H9 (cell line): ENCODE measurements around the gene DDRGK1. TPM values are rescaled to one million over a fixed set of nuclear protein-coding genes. Genes with fewer than 3 reads are reported as not detected.

Experiments used
- DNase-seq: peaks from one replicate; pipeline ENCODE4 v3.0.0-alpha.2; 2017
- H2AFZ ChIP-seq: one replicate; pipeline ENCODE4 v1.6.1; 2013; ENCODE audit warnings: mild to moderate bottlenecking, low read length, control low read depth, moderate library complexity
- H2AK5ac ChIP-seq: 2 replicates; pipeline ENCODE4 v1.6.1; 2013; ENCODE audit warnings: low read length, control low read depth, mixed read lengths; ENCODE audit not compliant: insufficient read length
- H2BK120ac ChIP-seq: one replicate; pipeline ENCODE4 v1.6.1; 2013; ENCODE audit warnings: low read depth, mild to moderate bottlenecking, low read length, control low read depth, inconsistent platforms; ENCODE audit not compliant: poor library complexity, severe bottlenecking
- H2BK12ac ChIP-seq: 2 replicates; pipeline ENCODE4 v1.6.1; 2013; ENCODE audit warnings: low read length, control low read depth, mixed read lengths, low read depth; ENCODE audit not compliant: insufficient read length
- H2BK15ac ChIP-seq: 2 replicates; pipeline ENCODE4 v1.6.1; 2013; ENCODE audit warnings: low read depth, low read length, control low read depth
- H2BK20ac ChIP-seq: one replicate; pipeline ENCODE4 v1.6.1; 2013; ENCODE audit warnings: low read depth, mild to moderate bottlenecking, low read length, control low read depth, inconsistent platforms; ENCODE audit not compliant: poor library complexity, severe bottlenecking
- H2BK5ac ChIP-seq: 2 replicates; pipeline ENCODE4 v1.6.1; 2013; ENCODE audit warnings: low read length, control low read depth, mixed read lengths; ENCODE audit not compliant: insufficient read length
- H3K14ac ChIP-seq: 2 replicates; pipeline ENCODE4 v1.6.1; 2013; ENCODE audit warnings: low read length, control low read depth; ENCODE audit not compliant: insufficient read depth
- H3K18ac ChIP-seq: 2 replicates; pipeline ENCODE4 v1.6.1; 2013; ENCODE audit warnings: low read depth, mild to moderate bottlenecking, mixed read lengths, low read length, control low read depth; ENCODE audit not compliant: insufficient read length
- H3K23ac ChIP-seq: 2 replicates; pipeline ENCODE4 v1.6.1; 2013; ENCODE audit warnings: low read length, control low read depth, mixed read lengths, low read depth; ENCODE audit not compliant: insufficient read length
- H3K23me2 ChIP-seq: 2 replicates; pipeline ENCODE4 v1.6.1; 2013; ENCODE audit warnings: low read depth, mild to moderate bottlenecking, mixed read lengths, low read length, control low read depth; ENCODE audit not compliant: insufficient read length, poor library complexity, severe bottlenecking
- H3K27ac ChIP-seq: 2 replicates; pipeline ENCODE4 v1.5.1; 2013; ENCODE audit warnings: low read length, control low read depth, mixed read lengths, low read depth; ENCODE audit not compliant: insufficient read length
- H3K27me3 ChIP-seq: 2 replicates; pipeline ENCODE4 v1.6.1; 2013; ENCODE audit warnings: low read length, control low read depth, inconsistent platforms; ENCODE audit not compliant: insufficient read depth
- H3K4ac ChIP-seq: 2 replicates; pipeline ENCODE4 v1.6.1; 2013; ENCODE audit warnings: low read depth, mild to moderate bottlenecking, control low read depth, inconsistent platforms, low read length, moderate library complexity
- H3K4me1 ChIP-seq: 2 replicates; pipeline ENCODE4 v1.6.1; 2013; ENCODE audit warnings: low read length, control low read depth, inconsistent platforms; ENCODE audit not compliant: insufficient read depth
- H3K4me2 ChIP-seq: 2 replicates; pipeline ENCODE4 v1.6.1; 2013; ENCODE audit warnings: low read length, control low read depth, mixed read lengths; ENCODE audit not compliant: insufficient read length, insufficient read depth
- H3K56ac ChIP-seq: 2 replicates; pipeline ENCODE4 v1.6.1; 2013; ENCODE audit warnings: low read depth, mild to moderate bottlenecking, mixed read lengths, low read length, control low read depth; ENCODE audit not compliant: insufficient read length
- H3K79me1 ChIP-seq: 2 replicates; pipeline ENCODE4 v1.6.1; 2013; ENCODE audit warnings: low read depth, mild to moderate bottlenecking, moderate library complexity, low read length, control low read depth, inconsistent platforms; ENCODE audit not compliant: insufficient read depth, poor library complexity, severe bottlenecking
- H3K79me2 ChIP-seq: 2 replicates; pipeline ENCODE4 v1.6.1; 2013; ENCODE audit warnings: low read length, control low read depth, inconsistent platforms; ENCODE audit not compliant: insufficient read depth
- H3K9ac ChIP-seq: 2 replicates; pipeline ENCODE4 v1.6.1; 2013; ENCODE audit warnings: low read length, control low read depth, mixed read lengths; ENCODE audit not compliant: insufficient read length; ENCODE audit errors: extremely low read depth
- H3K9me3 ChIP-seq: one replicate; pipeline ENCODE4 v1.6.1; 2013; ENCODE audit warnings: low read depth, low read length, inconsistent platforms; ENCODE audit not compliant: control insufficient read depth
- H3T11ph ChIP-seq: one replicate; pipeline ENCODE4 v1.6.1; 2013; ENCODE audit warnings: mild to moderate bottlenecking, low read length, control low read depth, inconsistent platforms
- H4K20me1 ChIP-seq: one replicate; pipeline ENCODE4 v1.6.1; 2013; ENCODE audit not compliant: control insufficient read depth, insufficient read length, insufficient read depth
- H4K5ac ChIP-seq: 2 replicates; pipeline ENCODE4 v1.6.1; 2013; ENCODE audit warnings: low read depth, mild to moderate bottlenecking, mixed read lengths, low read length, control low read depth; ENCODE audit not compliant: insufficient read length
- H4K8ac ChIP-seq: replicated peaks from 2 replicates; pipeline ENCODE4 v1.6.1; 2013; ENCODE audit warnings: low read length, control low read depth, mixed read lengths, low read depth; ENCODE audit not compliant: insufficient read length
- H4K91ac ChIP-seq: 2 replicates; pipeline ENCODE4 v1.6.1; 2013; ENCODE audit warnings: low read depth, mild to moderate bottlenecking, moderate library complexity, mixed read lengths, low read length, control low read depth; ENCODE audit not compliant: insufficient read length
- H3K27ac Mint-ChIP-seq, 3 experiments: 2 replicates in 2 of 3; 3 replicates in 1 of 3; pipeline ENCODE4 v1.8.0; 2020 to 2021; ENCODE audit warnings: mixed read lengths in 3 of 3, mild to moderate bottlenecking in 1 of 3, moderate library complexity in 1 of 3
- H3K27me3 Mint-ChIP-seq: 2 replicates; pipeline ENCODE4 v1.8.0; 2021; ENCODE audit warnings: low read depth, mild to moderate bottlenecking, moderate library complexity, mixed read lengths
- H3K36me3 Mint-ChIP-seq, 3 experiments: 2 replicates in 2 of 3; 3 replicates in 1 of 3; pipeline ENCODE4 v1.8.0; 2020 to 2021; ENCODE audit warnings: low read depth in 3 of 3, mixed read lengths in 3 of 3; ENCODE audit not compliant: insufficient read depth in 1 of 3
- H3K4me1 Mint-ChIP-seq, 2 experiments: 2 replicates each; pipeline ENCODE4 v1.8.0; 2020; ENCODE audit warnings: mixed read lengths in 2 of 2
- H3K4me3 Mint-ChIP-seq, 2 experiments: 2 replicates in 1 of 2; 3 replicates in 1 of 2; pipeline ENCODE4 v1.8.0; 2020 to 2021; ENCODE audit warnings: mild to moderate bottlenecking in 2 of 2, mixed read lengths in 2 of 2, moderate library complexity in 1 of 2
- H3K9me3 Mint-ChIP-seq, 2 experiments: 2 replicates in 1 of 2; 3 replicates in 1 of 2; pipeline ENCODE4 v1.8.0; 2020; ENCODE audit warnings: mild to moderate bottlenecking in 2 of 2, mixed read lengths in 2 of 2, moderate library complexity in 1 of 2
- CTCF ChIP-seq: fragments of 200-600 bp; sonication (generic); conservative IDR thresholded peaks from 3 replicates; pipeline ENCODE4 v1.8.0; 2021; ENCODE audit warnings: antibody characterized with exemption, mild to moderate bottlenecking
- WGBS: extraction: QIAGEN DNeasy Blood & Tissue Kit; methylation state at CpG from one replicate; pipeline ENCODE4 v1.1.7; 2013; ENCODE audit warnings: missing lambda C conversion rate, low lambda C conversion rate, mixed read lengths; ENCODE audit not compliant: insufficient read length; ENCODE audit errors: extremely low coverage; 5-methylcytosine and 5-hydroxymethylcytosine counted together
- total RNA-seq: library from RNA; stranded (reverse); gene quantifications from 2 replicates; pipeline ENCODE4 v1.2.1, GENCODE V29; 2021

DDRGK1 gene
- total RNA-seq, 1 experiment from 2014 or later, result 58.1 TPM

- no peaks in the 10 kb centered on the region for H3K79me1 ChIP-seq
- H2BK5ac ChIP-seq, result no peak overlapping the region
- peaks cover 0 to 7% (median 0%) of the 10 kb centered on the region in 3 experiments; a peak in 3 of 7 replicates for H3K36me3 Mint-ChIP-seq
- H3K56ac ChIP-seq, result no peak overlapping the region
- DNase-seq, result no peak
- peaks cover 13 to 16% of the 10 kb centered on the region in 2 experiments for H3K4me1 Mint-ChIP-seq
- H3K23ac ChIP-seq, result no peak overlapping the region
- H2AFZ ChIP-seq, result no peak overlapping the region
- no peak overlapping the region for H3K18ac ChIP-seq
- no CpG with 5 or more reads among the region's 8 CpGs for WGBS
- no peaks in the 10 kb centered on the region for H3K79me2 ChIP-seq
- H4K8ac ChIP-seq, result no peak overlapping the region
- no peak overlapping the region for H2BK20ac ChIP-seq
- no peak overlapping the region for H3K27ac Mint-ChIP-seq
- H3K27me3 Mint-ChIP-seq, result peaks cover 28% of the 10 kb centered on the region
- H3K4ac ChIP-seq, result no peak overlapping the region
- no peak overlapping the region for H3K27ac ChIP-seq
- H3K9me3 ChIP-seq, result no peaks in the 10 kb centered on the region
- no peak overlapping the region for H2BK120ac ChIP-seq
- H3T11ph ChIP-seq, result no peak overlapping the region
- no peak overlapping the region for H2BK15ac ChIP-seq
- no peaks in the 10 kb centered on the region; the same call in 1 of the 2 replicates for H3K4me1 ChIP-seq
- TF ChIP-seq CTCF, result no peak
- H3K14ac ChIP-seq, result no peak overlapping the region
- H3K4me3 Mint-ChIP-seq, result no peak overlapping the region
- H4K20me1 ChIP-seq, result no peaks in the 10 kb centered on the region
- H4K5ac ChIP-seq, result no peak overlapping the region
- no peak overlapping the region for H3K4me2 ChIP-seq
- H3K23me2 ChIP-seq, result peaks cover 8% of the 10 kb centered on the region
- no peak overlapping the region for H2AK5ac ChIP-seq
- H4K91ac ChIP-seq, result no peak overlapping the region
- H2BK12ac ChIP-seq, result no peak overlapping the region
- no peaks in the 10 kb centered on the region; the same call in 1 of the 2 replicates for H3K27me3 ChIP-seq
- no peaks in the 10 kb centered on the region for H3K9me3 Mint-ChIP-seq
- H3K9ac ChIP-seq, result no peak overlapping the region
Observed at GRCh38 chr20:3251806-3252205, 47.3 kb upstream of the DDRGK1 start.
